GM19025 (cell line): ENCODE measurements around the gene CLIC3.

Experiments used
- ATAC-seq: cut with Tn5 transposase; IDR thresholded peaks from one replicate; pipeline ENCODE4 v1.9.1; 2021; ENCODE audit warnings: mild to moderate bottlenecking, low read depth, moderate library complexity; ENCODE audit not compliant: unreplicated experiment

Gene CLIC3

GRCh38 chr9:136970361-136970760 is 26.0 kb downstream of the CLIC3 start:
- no peak for ATAC-seq

GRCh38 chr9:136969774-136970173 is 26.6 kb downstream of the CLIC3 start:
- ATAC-seq, result no peak

GRCh38 chr9:136969150-136969549 is 27.2 kb downstream of the CLIC3 start:
- no peak for ATAC-seq

GRCh38 chr9:136968333-136969127 is 27.8 kb downstream of the CLIC3 start:
- no peak for ATAC-seq

- no peak for ATAC-seq
Measured at GRCh38 chr9:136965771-136966484, 30.4 kb downstream of the CLIC3 start.

- ATAC-seq, result no peak
Measured at GRCh38 chr9:136964833-136965422, 31.4 kb downstream of the CLIC3 start.

GRCh38 chr9:136964171-136964689 is 32.1 kb downstream of the CLIC3 start:
- no peak for ATAC-seq

- ATAC-seq, result no peak
Measured at GRCh38 chr9:136963751-136964150, 32.6 kb downstream of the CLIC3 start.

- no peak for ATAC-seq
Measured at GRCh38 chr9:136963341-136963740, 33.0 kb downstream of the CLIC3 start.

- ATAC-seq, result no peak
Measured at GRCh38 chr9:136962701-136963248, 33.6 kb downstream of the CLIC3 start.

GRCh38 chr9:136962163-136962562 is 34.2 kb downstream of the CLIC3 start:
- ATAC-seq, result no peak

- no peak for ATAC-seq
Measured at GRCh38 chr9:136961279-136962065, 34.9 kb downstream of the CLIC3 start.

- ATAC-seq, result no peak
Measured at GRCh38 chr9:136960938-136961275, 35.5 kb downstream of the CLIC3 start.

GRCh38 chr9:136960212-136960937 is 36.0 kb downstream of the CLIC3 start:
- ATAC-seq, result no peak

- no peak for ATAC-seq
Measured at GRCh38 chr9:136958898-136959850, 37.2 kb downstream of the CLIC3 start.

- ATAC-seq, result no peak
Measured at GRCh38 chr9:136958473-136958872, 37.9 kb downstream of the CLIC3 start.

- no peak for ATAC-seq
Measured at GRCh38 chr9:136957901-136958300, 38.5 kb downstream of the CLIC3 start.

GRCh38 chr9:136957461-136957860 is 38.9 kb downstream of the CLIC3 start:
- no peak for ATAC-seq

- ATAC-seq, result no peak
Measured at GRCh38 chr9:136956604-136957003, 39.8 kb downstream of the CLIC3 start.
